ENCODE results near the gene LTBP2.

LTBP2 gene

GRCh38 chr14:74522740-74523139 is 89.3 kb downstream of the LTBP2 start:
- DNase-seq: no peak

GRCh38 chr14:74521756-74522155 is 90.3 kb downstream of the LTBP2 start:
- no peak for DNase-seq

DNA sequence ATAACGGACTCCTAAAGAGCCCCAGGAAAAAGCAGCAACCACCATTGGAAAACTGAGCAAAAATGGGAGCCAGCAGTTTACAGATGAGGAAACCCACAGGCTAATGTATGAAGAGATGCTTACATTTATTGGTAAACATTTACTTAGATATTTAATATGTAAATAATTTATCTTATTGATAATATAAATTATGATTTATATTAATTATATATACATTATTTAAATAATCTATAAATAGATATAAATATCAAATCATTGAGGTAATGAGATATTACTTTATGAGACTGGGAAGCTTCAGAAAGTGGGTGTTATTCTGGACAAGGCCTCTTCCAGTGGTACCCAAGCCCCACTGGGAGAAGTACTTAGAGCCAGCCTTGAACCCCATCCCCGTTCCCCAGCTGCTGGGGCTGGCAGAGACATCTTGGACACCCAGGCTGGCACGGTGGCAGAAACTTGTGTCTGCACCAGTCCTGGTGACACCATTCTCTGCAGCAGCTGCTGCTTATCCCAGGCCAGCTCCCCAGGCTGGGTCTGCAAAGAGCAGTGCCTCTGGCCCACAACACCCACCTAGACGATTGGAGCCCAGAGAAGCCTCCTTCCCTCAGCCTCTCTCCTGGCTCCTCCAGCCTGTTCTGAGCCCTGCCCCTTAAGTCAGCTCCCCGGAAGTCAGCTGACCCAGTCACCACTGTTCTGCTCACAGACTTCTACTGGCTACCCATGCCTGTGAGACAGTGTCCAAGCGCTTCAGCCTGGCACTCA is 92.5 kb downstream of the LTBP2 start:
- no peak for DNase-seq

GRCh38 chr14:74518221-74518620 is 93.8 kb downstream of the LTBP2 start:
- no peak for DNase-seq

GRCh38 chr14:74517731-74518130 is 94.3 kb downstream of the LTBP2 start:
- no peak for DNase-seq

DNA sequence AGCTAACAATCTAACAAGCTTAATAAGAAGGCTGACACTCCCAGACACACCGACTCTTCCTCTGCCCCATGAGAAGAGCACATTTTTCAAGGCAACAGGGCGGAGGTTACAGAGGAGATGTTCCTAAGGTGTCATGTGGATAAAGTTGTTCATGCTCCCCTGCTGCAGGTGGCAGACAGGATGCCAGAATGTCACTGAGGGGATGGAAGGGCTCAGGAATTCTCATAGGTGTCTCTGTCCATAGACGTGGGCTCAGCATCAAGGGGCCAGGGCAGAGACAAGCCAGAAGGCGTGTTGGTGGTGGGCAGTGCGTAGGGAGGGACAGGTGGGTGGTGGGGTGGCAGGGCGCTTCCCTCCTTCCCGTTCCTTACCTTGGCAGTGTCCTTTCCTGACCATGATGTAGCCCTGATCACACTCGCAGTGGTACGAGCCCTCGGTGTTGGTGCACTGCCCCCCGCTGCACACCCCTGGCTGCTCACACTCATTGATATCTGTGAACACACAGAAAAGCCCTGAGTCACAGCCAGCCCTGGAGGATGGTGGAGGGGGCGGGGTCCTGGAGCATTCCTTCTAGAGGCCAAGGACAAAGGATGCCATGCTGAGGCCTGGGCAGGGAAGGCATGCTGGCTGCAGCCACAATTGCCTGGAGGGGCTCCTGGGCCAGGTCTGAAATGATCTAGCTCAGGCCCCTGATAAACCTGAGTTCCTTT is 95.4 kb downstream of the LTBP2 start:
- DNase-seq: no peak

GRCh38 chr14:74515891-74516412 is 96.1 kb downstream of the LTBP2 start:
- no peak for DNase-seq

GRCh38 chr14:74514471-74514941 is 97.5 kb downstream of the LTBP2 start:
- DNase-seq: no peak

- DNase-seq: no peak
These were observed 99.8 kb downstream of the LTBP2 start for GRCh38 chr14:74511966-74512830.

DNA sequence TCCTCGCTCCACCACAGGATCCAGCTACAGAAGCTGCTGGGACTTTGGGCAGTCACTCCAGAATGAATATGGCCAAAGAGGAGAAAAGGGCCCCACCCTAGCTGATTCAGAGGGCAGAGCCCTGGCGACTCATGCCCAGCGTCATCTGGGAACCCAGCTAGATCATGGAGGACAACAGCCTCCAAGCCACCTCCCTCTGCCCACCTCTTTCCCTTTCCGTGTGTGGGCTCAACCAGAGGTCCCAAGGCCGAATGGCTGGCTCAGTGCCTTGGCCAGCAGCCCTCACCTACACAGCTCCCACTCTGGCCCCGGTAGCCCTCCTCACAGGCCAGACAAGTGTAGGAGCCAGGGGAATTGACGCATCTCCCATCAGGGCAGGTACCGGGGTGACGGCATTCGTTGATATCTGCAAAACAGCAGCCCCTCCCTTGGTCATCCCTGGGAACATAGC is 101.1 kb downstream of the LTBP2 start:
- DNase-seq: no peak

DNA sequence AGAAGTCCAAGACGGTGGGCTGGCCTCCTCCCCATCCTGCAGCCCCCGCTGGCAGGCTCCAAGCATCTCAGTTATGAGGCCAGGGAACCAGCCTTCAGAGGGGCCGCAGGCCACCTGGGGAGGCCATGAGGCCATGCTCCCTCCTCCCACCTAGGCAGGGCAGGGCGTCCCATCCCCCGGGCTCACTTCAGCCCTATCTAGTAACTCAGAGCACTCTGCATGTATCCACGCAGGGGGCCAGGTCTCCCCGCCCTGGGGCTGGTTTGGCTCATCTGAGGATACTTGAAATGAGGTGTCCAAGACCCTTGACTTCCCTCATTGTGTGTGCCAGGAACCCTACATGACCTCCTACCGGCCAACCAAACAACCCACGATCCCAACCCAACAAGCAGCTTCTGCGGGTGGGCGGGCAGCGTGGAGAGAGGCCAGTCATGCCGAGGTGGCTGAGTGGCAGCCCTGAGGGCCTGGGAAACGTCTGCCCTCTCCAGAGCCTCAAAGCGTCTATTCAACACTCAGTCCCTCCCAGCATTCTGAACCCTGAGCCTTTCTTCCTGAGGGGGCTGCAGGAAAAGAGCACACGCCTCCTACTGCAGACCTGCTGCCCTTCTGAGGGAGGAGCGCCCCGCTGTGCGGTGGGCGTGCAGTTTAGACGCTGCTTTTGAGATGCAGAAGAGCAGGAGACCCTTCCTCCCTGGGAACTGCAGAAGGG is 101.7 kb downstream of the LTBP2 start:
- DNase-seq: no peak

DNA sequence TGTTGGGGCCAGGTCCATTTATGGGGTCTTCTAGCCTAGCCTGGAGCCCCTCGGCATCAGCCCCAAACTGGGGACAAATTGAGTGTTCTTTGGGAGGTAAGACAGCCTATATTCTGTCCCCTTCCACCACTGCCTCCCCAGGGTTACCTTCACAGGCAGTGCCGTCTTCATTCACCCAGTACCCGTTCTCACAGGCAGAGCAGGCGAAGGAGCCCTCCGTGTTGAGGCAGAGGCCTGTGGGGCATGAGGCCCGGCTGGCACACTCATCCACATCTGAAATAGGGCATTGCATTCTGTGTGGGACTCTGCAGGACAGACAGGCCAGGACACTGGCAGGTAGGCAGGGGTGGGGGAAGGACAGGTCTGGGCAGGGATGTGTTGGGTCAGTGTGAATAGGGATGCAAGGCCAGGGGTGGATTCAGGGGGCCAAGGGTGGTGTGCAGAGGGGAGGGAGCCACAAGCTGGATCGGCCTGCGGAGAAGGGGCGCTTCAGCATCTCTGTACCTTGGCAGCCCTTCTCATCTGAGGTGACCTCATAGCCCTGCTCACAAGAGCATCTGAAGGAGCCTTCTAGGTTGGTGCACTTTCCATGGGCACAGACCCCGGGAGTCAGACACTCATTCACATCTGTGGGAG is 102.3 kb downstream of the LTBP2 start:
- DNase-seq: no peak

DNA sequence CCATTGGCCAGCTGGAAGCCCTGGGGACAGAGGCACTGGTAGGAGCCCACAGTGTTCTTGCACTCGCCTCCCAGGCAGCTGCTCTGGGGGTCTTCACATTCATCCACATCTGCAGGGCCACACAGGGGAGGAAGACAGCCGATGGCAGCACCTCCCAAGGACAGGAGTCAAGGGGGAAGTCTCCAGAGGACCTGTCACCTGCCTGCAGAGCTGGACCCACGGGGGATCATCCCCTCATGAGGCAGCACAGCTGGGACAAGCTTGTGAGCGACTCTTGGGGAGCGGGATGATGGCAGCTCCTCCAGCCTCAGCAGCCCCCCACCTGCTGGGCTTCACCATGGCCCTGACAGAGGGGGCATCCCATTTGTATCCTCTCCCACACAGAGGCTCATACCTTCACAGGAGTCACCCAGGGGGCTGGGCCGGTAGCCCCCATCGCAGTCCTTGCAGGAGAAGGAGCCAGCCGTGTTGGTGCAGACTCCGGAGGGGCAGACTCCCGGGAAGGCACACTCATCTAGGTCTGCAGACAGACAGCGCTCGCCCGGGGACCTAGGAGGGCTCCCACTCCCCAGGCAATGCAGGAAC is 103.1 kb downstream of the LTBP2 start:
- DNase-seq: no peak

DNA sequence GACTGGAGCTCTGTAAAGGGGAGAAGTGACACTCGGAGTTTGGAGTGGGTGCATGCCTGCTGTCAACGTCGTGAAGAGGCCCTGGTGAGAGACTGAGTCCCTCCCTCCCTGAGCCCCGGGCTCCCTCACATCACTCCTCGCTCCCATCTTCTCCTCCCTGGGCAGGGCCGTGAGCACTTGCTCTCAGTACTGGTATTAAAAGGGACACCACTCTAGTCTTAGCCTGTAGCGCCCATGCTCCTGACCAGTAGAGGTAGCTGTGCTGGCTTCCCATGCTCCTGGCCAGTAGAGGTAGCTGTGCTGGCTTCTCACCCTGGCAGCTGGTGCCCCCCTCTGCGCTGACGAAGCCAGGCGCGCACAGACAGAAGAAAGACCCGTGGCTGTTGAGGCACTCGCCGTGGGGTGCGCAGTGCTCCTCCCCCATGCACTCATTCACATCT is 103.7 kb downstream of the LTBP2 start:
- DNase-seq: no peak

DNA sequence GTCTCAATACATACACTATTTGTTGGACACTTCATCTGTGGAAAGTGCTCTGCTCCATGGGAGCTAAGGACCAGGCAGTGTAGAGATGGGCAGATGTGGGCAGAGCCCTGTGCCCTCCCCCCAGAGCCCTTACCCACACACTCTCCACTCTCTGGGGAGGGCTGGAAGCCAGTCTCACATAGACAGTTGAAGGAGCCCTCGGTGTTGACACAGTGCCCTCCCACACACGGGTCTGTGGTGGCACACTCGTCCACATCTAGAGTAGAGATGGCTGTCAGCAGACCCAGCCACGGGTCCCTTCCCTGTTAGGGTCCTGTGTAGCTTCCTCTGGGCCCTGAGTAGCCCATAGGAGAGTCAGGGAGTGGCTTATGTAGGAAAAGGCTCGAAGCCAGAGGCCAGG is 104.2 kb downstream of the LTBP2 start:
- DNase-seq: no peak

GRCh38 chr14:74507085-74507484 is 105.0 kb downstream of the LTBP2 start:
- no peak for DNase-seq

DNA sequence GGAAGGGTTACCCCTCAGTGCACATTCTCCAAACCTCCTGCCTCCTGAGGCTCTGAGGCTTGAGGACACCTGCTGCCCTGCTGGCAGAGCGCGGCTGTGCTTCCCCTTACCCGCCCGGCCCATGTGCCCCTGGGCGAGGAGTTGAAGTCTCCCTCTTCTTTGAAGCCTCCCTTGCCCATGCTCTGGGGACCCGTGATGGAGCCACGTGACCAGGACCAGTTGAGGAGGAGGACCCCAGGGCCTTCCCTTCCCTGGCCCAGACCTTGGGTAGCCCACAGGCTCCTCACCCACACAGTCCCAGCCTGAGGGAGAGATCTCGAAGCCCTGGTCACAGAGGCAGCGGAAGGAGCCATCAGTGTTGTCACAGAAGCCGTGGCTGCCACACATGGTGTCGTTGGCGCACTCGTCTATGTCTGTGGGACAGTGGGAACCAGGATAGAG is 105.6 kb downstream of the LTBP2 start:
- no peak for DNase-seq

GRCh38 chr14:74505831-74506230 is 106.2 kb downstream of the LTBP2 start:
- no peak for DNase-seq

DNA sequence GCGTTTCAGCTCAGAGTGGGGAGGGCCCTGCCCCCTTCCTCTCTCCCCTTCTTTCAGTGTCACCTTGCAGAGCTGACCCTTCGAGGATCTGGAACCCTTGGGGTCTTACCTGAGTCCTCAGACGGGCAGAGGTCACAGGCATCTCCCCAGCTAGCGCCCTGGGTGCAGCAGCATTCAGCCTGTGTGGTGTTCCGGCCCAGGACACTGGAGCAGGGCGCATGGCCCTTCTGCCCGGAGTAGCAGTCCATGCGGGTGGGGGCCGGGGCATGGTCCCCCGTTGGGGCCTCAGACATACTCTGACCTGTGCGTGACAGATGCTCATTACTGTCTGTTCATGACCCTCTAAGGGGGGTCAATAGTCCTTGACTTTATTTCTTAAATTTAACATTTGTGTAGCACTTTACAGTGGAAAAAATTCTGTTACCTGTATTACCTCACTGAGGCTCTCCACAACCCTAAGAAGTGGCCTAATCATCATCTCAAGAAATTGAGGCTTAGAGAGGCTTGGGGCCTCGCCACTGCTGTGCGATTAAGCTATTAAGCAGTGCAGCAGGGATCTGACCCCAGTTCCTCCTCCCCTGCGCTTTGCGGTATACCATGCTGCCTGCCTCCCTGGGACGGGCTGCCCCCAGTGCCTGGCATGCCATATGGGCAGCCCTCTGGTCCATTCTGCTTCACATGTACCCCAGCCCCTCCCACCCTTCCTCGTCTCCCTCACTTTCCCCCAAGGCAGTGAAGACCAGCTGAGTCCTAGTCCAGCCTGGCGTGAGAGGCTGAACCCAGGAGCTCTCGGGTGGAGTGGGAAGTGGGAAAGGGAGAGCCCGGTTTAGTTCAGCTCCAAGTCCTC is 106.9 kb downstream of the LTBP2 start:
- DNase-seq: peak; percentile 41

DNA sequence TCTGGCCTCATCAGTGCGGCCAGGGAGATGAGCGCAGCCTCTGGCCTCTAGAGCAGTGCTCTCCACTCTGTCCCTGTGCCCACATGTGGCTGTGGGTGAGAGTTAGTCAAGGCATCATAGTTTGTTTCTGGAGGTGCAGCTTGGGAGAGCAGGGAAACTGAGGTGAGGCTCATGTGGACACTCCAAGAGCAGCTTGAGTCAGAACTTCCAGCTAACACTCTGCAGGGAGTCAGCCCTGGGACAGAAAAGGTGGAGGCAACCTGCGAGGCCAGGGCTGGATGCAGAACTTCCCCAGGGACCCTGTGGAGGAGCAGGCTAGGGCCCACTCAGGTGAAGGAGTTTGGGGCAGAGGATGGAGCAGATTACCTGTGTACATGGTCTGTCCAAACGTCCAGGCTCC is 107.6 kb downstream of the LTBP2 start:
- DNase-seq: peak; percentile 43
